HL-60 (cell line): ENCODE data around the gene NEIL1.

Source experiments
- DNase-seq, 2 experiments: peaks; one replicate each; pipeline ENCODE4 v3.0.0-alpha.2; 2010 to 2020; ENCODE audit warnings: low read depth in 1 of 2, low spot score in 1 of 2
- H3K27ac ChIP-seq: fragments of 250-450 bp; sonication (Bioruptor Pico); replicated peaks from 2 replicates; pipeline ENCODE4 v1.5.1; 2020; ENCODE audit warnings: mild to moderate bottlenecking, moderate library complexity
- H3K27me3 ChIP-seq: fragments of 250-450 bp; sonication (Bioruptor Pico); 2 replicates; pipeline ENCODE4 v1.5.1; 2021; ENCODE audit warnings: mild to moderate bottlenecking, moderate library complexity; ENCODE audit not compliant: insufficient read depth, poor library complexity, severe bottlenecking
- H3K4me3 ChIP-seq: replicated peaks from 2 replicates; pipeline ENCODE4 v1.5.1; 2011; ENCODE audit warnings: mild to moderate bottlenecking, control low read depth, low read length; ENCODE audit not compliant: insufficient read depth
- CTCF ChIP-seq: IDR thresholded peaks from one replicate; pipeline ENCODE4 v1.5.1; 2011; ENCODE audit warnings: low read length, control low read depth, inconsistent platforms; ENCODE audit not compliant: insufficient read depth
- GABPA ChIP-seq: IDR thresholded peaks from 2 replicates; pipeline ENCODE4 v1.6.1; 2012; ENCODE audit warnings: low read depth
- POLR2AphosphoS5 ChIP-seq: IDR thresholded peaks from 2 replicates; pipeline ENCODE4 v1.6.1; 2012; ENCODE audit warnings: low read depth
- REST ChIP-seq: IDR thresholded peaks from 2 replicates; pipeline ENCODE4 v1.6.1; 2012; ENCODE audit warnings: low read depth; ENCODE audit not compliant: insufficient replicate concordance
- SPI1 ChIP-seq: IDR thresholded peaks from 2 replicates; pipeline ENCODE4 v1.6.1; 2012; ENCODE audit warnings: low read depth, mild to moderate bottlenecking, borderline replicate concordance

NEIL1 gene

GRCh38 chr15:75355369-75355768 lies 8.5 kb downstream of the NEIL1 start:
- no peak overlapping the region for H3K4me3 ChIP-seq
- no peaks in the 10 kb centered on the region for H3K27me3 ChIP-seq
- no peak overlapping the region for H3K27ac ChIP-seq
- TF ChIP-seq GABPA: no peak
- TF ChIP-seq CTCF: no peak
- no peak for TF ChIP-seq POLR2AphosphoS5
- TF ChIP-seq REST: no peak
- TF ChIP-seq SPI1: no peak
- no peak for DNase-seq

- H3K4me3 ChIP-seq: no peak overlapping the region
- no peak overlapping the region for H3K27ac ChIP-seq
- no peak for DNase-seq
- TF ChIP-seq SPI1: no peak
- no peak for TF ChIP-seq POLR2AphosphoS5
- TF ChIP-seq GABPA: no peak
- no peak for TF ChIP-seq REST
- no peak for TF ChIP-seq CTCF
- H3K27me3 ChIP-seq: no peaks in the 10 kb centered on the region
These were observed 9.2 kb downstream of the NEIL1 start for GRCh38 chr15:75356006-75356405.

GRCh38 chr15:75356517-75356916 lies 9.7 kb downstream of the NEIL1 start:
- TF ChIP-seq GABPA: no peak
- no peak for TF ChIP-seq REST
- no peak for TF ChIP-seq SPI1
- TF ChIP-seq CTCF: no peak
- TF ChIP-seq POLR2AphosphoS5: no peak
- no peak overlapping the region for H3K27ac ChIP-seq
- H3K4me3 ChIP-seq: no peak overlapping the region
- no peak for DNase-seq
- no peaks in the 10 kb centered on the region for H3K27me3 ChIP-seq
